NCI-H2029 (cell line): ENCODE data around the gene AGR3.

Experiments used
- DNase-seq: peaks from one replicate; lab custom pipeline; 2025; lab: John Stamatoyannopoulos, UW

Gene AGR3

GRCh38 chr7:16881844-16882243 lies at the start of gene AGR3:
Gene AGR3, minus strand, starts transcription at chr7:16881983. Its CDS starts 3,365 bp downstream, at chr7:16878618.
- DNase-seq: no peak

- DNase-seq: no peak
These were observed 49.2 kb upstream of the AGR3 start for GRCh38 chr7:16930946-16931345.

- no peak for DNase-seq
These were observed 47.5 kb upstream of the AGR3 start for GRCh38 chr7:16929146-16929762.

GRCh38 chr7:16926861-16927260 lies 45.1 kb upstream of the AGR3 start:
- no peak for DNase-seq

GRCh38 chr7:16926283-16926682 lies 44.5 kb upstream of the AGR3 start:
- no peak for DNase-seq

GRCh38 chr7:16925609-16926008 lies 43.8 kb upstream of the AGR3 start:
- no peak for DNase-seq

- no peak for DNase-seq
These were observed 41.2 kb upstream of the AGR3 start for GRCh38 chr7:16923019-16923418.

GRCh38 chr7:16921644-16922257 lies 40.0 kb upstream of the AGR3 start:
- no peak for DNase-seq

- DNase-seq: no peak
These were observed 39.4 kb upstream of the AGR3 start for GRCh38 chr7:16921151-16921550.

- no peak for DNase-seq
These were observed 37.7 kb upstream of the AGR3 start for GRCh38 chr7:16919440-16919839.

- no peak for DNase-seq
These were observed 36.6 kb upstream of the AGR3 start for GRCh38 chr7:16918288-16918895.

GRCh38 chr7:16916738-16917137 lies 35.0 kb upstream of the AGR3 start:
- no peak for DNase-seq

- DNase-seq: no peak
These were observed 34.4 kb upstream of the AGR3 start for GRCh38 chr7:16916105-16916639.

- no peak for DNase-seq
These were observed 33.6 kb upstream of the AGR3 start for GRCh38 chr7:16915405-16915804.

GRCh38 chr7:16914771-16915170 lies 33.0 kb upstream of the AGR3 start:
- no peak for DNase-seq

GRCh38 chr7:16913643-16914042 lies 31.9 kb upstream of the AGR3 start:
- no peak for DNase-seq

- no peak for DNase-seq
These were observed 30.8 kb upstream of the AGR3 start for GRCh38 chr7:16912540-16912939.

- no peak for DNase-seq
These were observed 26.8 kb upstream of the AGR3 start for GRCh38 chr7:16908561-16908960.

GRCh38 chr7:16905300-16906044 lies 23.7 kb upstream of the AGR3 start:
- DNase-seq: no peak

GRCh38 chr7:16904076-16904475 lies 22.3 kb upstream of the AGR3 start:
- no peak for DNase-seq

- no peak for DNase-seq
These were observed 18.5 kb upstream of the AGR3 start for GRCh38 chr7:16900209-16900768.
